ENCODE data around the gene LBR.

DNA sequence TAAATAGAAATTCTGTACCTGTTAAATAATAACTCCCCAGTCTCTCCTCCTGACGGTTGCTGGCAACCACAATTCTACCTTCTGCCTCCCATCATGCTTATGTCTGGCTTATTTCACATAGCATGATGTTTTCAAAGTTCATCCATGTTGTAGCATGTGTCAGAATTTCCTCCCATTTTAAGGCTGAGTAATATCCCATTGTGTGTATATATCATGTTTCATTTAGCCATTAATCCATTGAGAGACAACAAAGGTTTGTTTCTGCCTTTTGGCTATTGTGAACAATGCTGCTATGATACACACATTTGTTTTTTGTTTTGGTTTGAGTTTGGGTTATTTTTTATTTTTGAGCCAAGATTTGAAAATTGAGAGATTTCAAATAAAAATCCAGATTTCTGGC is 72.0 kb downstream of the LBR start:
- TF ChIP-seq, protein P1, sequence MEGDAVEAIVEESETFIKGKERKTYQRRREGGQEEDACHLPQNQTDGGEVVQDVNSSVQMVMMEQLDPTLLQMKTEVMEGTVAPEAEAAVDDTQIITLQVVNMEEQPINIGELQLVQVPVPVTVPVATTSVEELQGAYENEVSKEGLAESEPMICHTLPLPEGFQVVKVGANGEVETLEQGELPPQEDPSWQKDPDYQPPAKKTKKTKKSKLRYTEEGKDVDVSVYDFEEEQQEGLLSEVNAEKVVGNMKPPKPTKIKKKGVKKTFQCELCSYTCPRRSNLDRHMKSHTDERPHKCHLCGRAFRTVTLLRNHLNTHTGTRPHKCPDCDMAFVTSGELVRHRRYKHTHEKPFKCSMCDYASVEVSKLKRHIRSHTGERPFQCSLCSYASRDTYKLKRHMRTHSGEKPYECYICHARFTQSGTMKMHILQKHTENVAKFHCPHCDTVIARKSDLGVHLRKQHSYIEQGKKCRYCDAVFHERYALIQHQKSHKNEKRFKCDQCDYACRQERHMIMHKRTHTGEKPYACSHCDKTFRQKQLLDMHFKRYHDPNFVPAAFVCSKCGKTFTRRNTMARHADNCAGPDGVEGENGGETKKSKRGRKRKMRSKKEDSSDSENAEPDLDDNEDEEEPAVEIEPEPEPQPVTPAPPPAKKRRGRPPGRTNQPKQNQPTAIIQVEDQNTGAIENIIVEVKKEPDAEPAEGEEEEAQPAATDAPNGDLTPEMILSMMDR (conservative IDR thresholded peaks at IDR 0.05; ENCODE audit: low read depth, low read length): no peak
- TF ChIP-seq RAD21 (IDR thresholded peaks at IDR 0.05; ENCODE audit: low read length) (no peak), POLR2A (IDR thresholded peaks at IDR 0.05; ENCODE audit: low read depth, low read length) (no peak), RFX5 (IDR thresholded peaks at IDR 0.05; ENCODE audit: low read depth, low read length) (no peak), CHD1 (IDR thresholded peaks at IDR 0.05; ENCODE audit: low read depth, low read length) (no peak)
- TF ChIP-seq, protein P2, sequence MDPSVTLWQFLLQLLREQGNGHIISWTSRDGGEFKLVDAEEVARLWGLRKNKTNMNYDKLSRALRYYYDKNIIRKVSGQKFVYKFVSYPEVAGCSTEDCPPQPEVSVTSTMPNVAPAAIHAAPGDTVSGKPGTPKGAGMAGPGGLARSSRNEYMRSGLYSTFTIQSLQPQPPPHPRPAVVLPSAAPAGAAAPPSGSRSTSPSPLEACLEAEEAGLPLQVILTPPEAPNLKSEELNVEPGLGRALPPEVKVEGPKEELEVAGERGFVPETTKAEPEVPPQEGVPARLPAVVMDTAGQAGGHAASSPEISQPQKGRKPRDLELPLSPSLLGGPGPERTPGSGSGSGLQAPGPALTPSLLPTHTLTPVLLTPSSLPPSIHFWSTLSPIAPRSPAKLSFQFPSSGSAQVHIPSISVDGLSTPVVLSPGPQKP (IDR thresholded peaks at IDR 0.05; ENCODE audit: borderline replicate concordance, low read depth, low read length): no peak

Measured in IMR-90 (cell line).